22Rv1 (cell line): ENCODE measurements around the gene RNF6.

ENCODE experiments used
- ZFX ChIP-seq: fragments of 450-650 bp; IDR thresholded peaks from 2 replicates; pipeline ENCODE4 v1.6.1; 2017; ENCODE audit warnings: antibody characterized with exemption, borderline replicate concordance
- TF ChIP-seq, protein P1 (sequence below): fragments of 450-650 bp; IDR thresholded peaks from 2 replicates; pipeline ENCODE4 v1.5.1; 2017; ENCODE audit warnings: mild to moderate bottlenecking

- TF ChIP-seq, protein P1, sequence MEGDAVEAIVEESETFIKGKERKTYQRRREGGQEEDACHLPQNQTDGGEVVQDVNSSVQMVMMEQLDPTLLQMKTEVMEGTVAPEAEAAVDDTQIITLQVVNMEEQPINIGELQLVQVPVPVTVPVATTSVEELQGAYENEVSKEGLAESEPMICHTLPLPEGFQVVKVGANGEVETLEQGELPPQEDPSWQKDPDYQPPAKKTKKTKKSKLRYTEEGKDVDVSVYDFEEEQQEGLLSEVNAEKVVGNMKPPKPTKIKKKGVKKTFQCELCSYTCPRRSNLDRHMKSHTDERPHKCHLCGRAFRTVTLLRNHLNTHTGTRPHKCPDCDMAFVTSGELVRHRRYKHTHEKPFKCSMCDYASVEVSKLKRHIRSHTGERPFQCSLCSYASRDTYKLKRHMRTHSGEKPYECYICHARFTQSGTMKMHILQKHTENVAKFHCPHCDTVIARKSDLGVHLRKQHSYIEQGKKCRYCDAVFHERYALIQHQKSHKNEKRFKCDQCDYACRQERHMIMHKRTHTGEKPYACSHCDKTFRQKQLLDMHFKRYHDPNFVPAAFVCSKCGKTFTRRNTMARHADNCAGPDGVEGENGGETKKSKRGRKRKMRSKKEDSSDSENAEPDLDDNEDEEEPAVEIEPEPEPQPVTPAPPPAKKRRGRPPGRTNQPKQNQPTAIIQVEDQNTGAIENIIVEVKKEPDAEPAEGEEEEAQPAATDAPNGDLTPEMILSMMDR: peak; percentile 9; the same call in 1 of the 2 replicates
- no peak for TF ChIP-seq ZFX
Measured at GRCh38 chr13:26254583-26255111, 32.5 kb upstream of the RNF6 start.
